Skeletal muscle satellite cell (primary cell): ENCODE measurements around the gene FOXL3.

Experiments used
- H3K27me3 ChIP-seq: 2 replicates; pipeline ENCODE4 v1.7.0; 2013; ENCODE audit warnings: low read length; ENCODE audit not compliant: control insufficient read depth, insufficient read depth
- H3K36me3 ChIP-seq: 2 replicates; pipeline ENCODE4 v1.7.0; 2013; ENCODE audit warnings: mild to moderate bottlenecking, control low read depth, low read length; ENCODE audit not compliant: insufficient read depth
- H3K4me1 ChIP-seq: 2 replicates; pipeline ENCODE4 v1.7.0; 2013; ENCODE audit warnings: low read length; ENCODE audit not compliant: control insufficient read depth, insufficient read depth
- H3K4me2 ChIP-seq: 2 replicates; pipeline ENCODE4 v1.7.0; 2013; ENCODE audit warnings: mild to moderate bottlenecking, low read length
- H3K4me3 ChIP-seq: 2 replicates; pipeline ENCODE4 v1.7.0; 2013; ENCODE audit warnings: low read length
- H3K9ac ChIP-seq: 2 replicates; pipeline ENCODE4 v1.7.0; 2013; ENCODE audit warnings: mild to moderate bottlenecking, low read depth, low read length, moderate library complexity
- H3K9me3 ChIP-seq: replicated peaks from 2 replicates; pipeline ENCODE4 v1.7.0; 2013; ENCODE audit warnings: mild to moderate bottlenecking, control low read depth, low read length

Gene FOXL3

GRCh38 chr7:300546-301290 lies 10.7 kb downstream of the FOXL3 start:
- Histone ChIP-seq H3K9me3 (no peaks in the 10 kb centered on the region), H3K9ac (no peak overlapping the region), H3K4me1 (no peaks in the 10 kb centered on the region), H3K4me3 (no peak overlapping the region), H3K36me3 (no peaks in the 10 kb centered on the region), H3K4me2 (no peak overlapping the region), H3K27me3 (peaks cover 27% of the 10 kb centered on the region)

- H3K27me3 ChIP-seq: peaks cover 25% of the 10 kb centered on the region
- H3K4me3 ChIP-seq: no peak overlapping the region
- H3K9me3 ChIP-seq: no peaks in the 10 kb centered on the region
- H3K4me2 ChIP-seq: no peak overlapping the region
- H3K36me3 ChIP-seq: no peaks in the 10 kb centered on the region
- H3K9ac ChIP-seq: no peak overlapping the region
- no peaks in the 10 kb centered on the region for H3K4me1 ChIP-seq
Measured at GRCh38 chr7:301291-302053, 11.5 kb downstream of the FOXL3 start.

GRCh38 chr7:302054-302992 lies 12.4 kb downstream of the FOXL3 start:
- Histone ChIP-seq H3K4me3 (no peak overlapping the region), H3K4me2 (no peak overlapping the region), H3K9ac (no peak overlapping the region), H3K4me1 (no peaks in the 10 kb centered on the region), H3K27me3 (peaks cover 25% of the 10 kb centered on the region), H3K9me3 (no peaks in the 10 kb centered on the region), H3K36me3 (no peaks in the 10 kb centered on the region)

DNA sequence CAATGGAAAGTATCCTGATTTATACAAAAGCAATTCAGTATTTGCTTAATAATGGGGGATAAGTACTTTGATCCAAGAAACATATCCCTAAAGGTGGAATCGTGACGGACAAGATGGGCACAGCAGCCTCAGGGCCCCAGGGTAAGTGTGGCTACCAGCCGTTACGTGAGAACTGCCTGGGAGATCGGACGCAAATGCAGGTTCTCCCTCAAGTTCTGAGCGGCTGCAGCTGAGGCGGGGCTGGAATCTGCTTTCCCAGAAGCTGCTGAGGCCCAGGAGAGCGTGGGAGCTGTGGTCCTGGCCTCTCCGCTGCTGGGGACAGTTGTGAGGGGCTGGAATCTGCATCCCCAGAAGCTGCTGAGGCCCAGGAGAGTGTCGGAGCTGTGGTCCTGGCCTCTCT lies 13.5 kb downstream of the FOXL3 start:
- Histone ChIP-seq H3K4me2 (no peak overlapping the region), H3K4me1 (no peaks in the 10 kb centered on the region), H3K27me3 (peaks cover 17% of the 10 kb centered on the region), H3K9ac (no peak overlapping the region), H3K4me3 (no peak overlapping the region), H3K9me3 (peaks cover 4% of the 10 kb centered on the region), H3K36me3 (no peaks in the 10 kb centered on the region)

DNA sequence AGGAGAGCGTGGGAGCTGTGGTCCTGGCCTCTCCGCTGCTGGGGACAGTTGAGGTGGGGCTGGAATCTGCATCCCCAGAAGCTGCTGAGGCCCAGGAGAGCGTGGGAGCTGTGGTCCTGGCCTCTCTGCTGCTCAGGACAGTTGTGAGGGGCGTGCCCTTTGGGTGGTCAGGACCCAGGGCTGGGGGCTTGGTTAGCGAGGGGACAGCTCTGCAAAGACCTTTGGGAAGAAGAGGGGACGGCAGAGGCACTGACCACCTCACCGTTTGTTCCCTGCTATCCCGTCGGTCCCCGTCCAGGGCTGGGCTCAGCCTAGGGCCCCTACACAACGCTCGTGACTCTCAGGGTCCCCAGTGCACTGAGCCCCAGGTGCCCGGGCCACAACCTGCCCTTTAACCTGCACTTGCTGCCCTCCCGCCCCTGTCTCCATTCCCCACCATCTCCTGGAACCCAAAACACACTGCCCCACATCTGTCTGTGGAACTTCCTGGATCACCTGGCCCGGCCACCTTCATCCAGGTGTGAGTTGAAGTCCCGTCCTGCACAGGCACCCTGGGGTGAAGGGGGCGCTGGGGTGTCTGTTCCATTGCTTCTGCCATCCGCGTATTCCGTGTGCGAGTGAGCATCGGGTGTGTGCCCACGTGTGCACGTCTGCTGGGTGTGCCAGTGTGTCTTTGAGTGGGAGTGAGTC lies 14.1 kb downstream of the FOXL3 start:
- H3K4me2 ChIP-seq: no peak overlapping the region
- peaks cover 4% of the 10 kb centered on the region for H3K9me3 ChIP-seq
- H3K9ac ChIP-seq: no peak overlapping the region
- H3K4me3 ChIP-seq: no peak overlapping the region
- H3K4me1 ChIP-seq: no peaks in the 10 kb centered on the region
- H3K36me3 ChIP-seq: no peaks in the 10 kb centered on the region
- peaks cover 12% of the 10 kb centered on the region for H3K27me3 ChIP-seq

GRCh38 chr7:304574-305409 lies 14.8 kb downstream of the FOXL3 start:
- H3K27me3 ChIP-seq: peaks cover 5% of the 10 kb centered on the region
- H3K4me2 ChIP-seq: no peak overlapping the region
- peaks cover 4% of the 10 kb centered on the region for H3K9me3 ChIP-seq
- H3K4me3 ChIP-seq: no peak overlapping the region
- H3K4me1 ChIP-seq: no peaks in the 10 kb centered on the region
- H3K9ac ChIP-seq: no peak overlapping the region
- no peaks in the 10 kb centered on the region for H3K36me3 ChIP-seq

- Histone ChIP-seq H3K4me2 (no peak overlapping the region), H3K27me3 (peaks cover 2% of the 10 kb centered on the region), H3K4me3 (no peak overlapping the region), H3K9me3 (peaks cover 4% of the 10 kb centered on the region), H3K4me1 (no peaks in the 10 kb centered on the region), H3K9ac (no peak overlapping the region), H3K36me3 (no peaks in the 10 kb centered on the region)
Measured at GRCh38 chr7:305410-306151, 15.6 kb downstream of the FOXL3 start.

DNA sequence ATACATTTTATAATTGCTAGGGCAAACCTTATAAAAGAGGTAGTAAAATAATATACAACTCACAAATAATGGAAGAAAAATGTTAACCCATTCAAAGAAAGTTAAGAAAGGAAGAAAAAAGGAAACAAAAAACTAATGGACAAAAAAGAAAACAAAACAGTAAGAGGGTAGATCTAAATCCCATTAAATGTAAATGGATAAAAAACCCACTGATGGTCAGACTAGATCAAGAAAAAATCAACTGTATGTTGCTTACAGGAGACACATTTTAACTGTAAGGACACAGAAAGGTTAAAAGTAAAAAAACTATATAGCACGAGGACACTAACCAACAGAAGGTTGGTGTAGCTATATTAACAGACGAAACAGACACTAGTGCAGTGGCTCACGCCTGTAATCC lies 18.0 kb downstream of the FOXL3 start:
- Histone ChIP-seq H3K4me2 (no peak overlapping the region), H3K27me3 (peaks cover 26% of the 10 kb centered on the region), H3K4me3 (no peak overlapping the region), H3K9ac (no peak overlapping the region), H3K9me3 (peaks cover 4% of the 10 kb centered on the region), H3K36me3 (no peaks in the 10 kb centered on the region), H3K4me1 (no peaks in the 10 kb centered on the region)

DNA sequence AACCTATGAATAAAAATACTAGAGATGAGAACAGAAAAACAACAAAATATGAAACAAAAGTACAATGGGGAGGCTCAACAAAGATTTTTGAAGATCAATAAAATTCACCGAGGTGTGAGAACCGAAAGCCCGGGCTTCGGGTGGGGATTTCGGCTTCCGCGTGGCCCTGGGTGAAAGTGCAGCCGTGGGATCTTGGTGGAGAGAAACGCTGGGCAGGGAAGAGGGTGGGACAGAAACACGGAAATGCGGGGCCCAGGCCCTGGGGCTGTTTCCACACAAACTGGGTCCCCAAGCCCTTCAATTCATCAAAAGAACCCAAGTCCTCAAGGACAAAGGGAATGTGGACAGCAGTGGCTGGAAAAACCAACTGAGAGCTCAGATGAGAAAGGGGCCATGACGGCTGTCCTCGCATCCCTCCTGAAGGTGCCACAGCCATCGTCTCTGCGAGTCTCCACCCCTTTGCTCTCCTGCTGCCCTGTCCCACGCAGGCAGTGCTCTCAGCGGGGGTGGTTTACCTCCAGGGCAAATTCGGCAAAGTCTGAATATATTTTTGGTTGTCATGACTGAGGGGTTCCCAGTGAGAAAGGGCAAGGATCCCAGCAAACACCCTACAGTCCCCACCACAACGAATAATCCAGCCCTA lies 19.7 kb downstream of the FOXL3 start:
- Histone ChIP-seq H3K4me3 (no peak overlapping the region), H3K36me3 (no peaks in the 10 kb centered on the region)

More for the DNA sequence above, 19.7 kb downstream of the FOXL3 start:
- Histone ChIP-seq H3K4me1 (no peaks in the 10 kb centered on the region), H3K9me3 (peaks cover 4% of the 10 kb centered on the region), H3K4me2 (no peak overlapping the region), H3K27me3 (peaks cover 44% of the 10 kb centered on the region), H3K9ac (no peak overlapping the region)
